C4-2B (cell line): ENCODE results near the gene PHF12.

ENCODE experiments used
- H3K27ac ChIP-seq: fragments of 450-650 bp; 2 replicates; pipeline ENCODE4 v1.5.1; 2017
- CTCF ChIP-seq: fragments of 450-650 bp; conservative IDR thresholded peaks from 2 replicates; pipeline ENCODE4 v1.5.1; 2017; ENCODE audit warnings: mild to moderate bottlenecking
- ZFX ChIP-seq: fragments of 450-650 bp; IDR thresholded peaks from 2 replicates; pipeline ENCODE4 v1.6.1; 2017

Gene PHF12

GRCh38 chr17:28861393-28862203 lies 89.7 kb downstream of the PHF12 start:
- H3K27ac ChIP-seq = no peak overlapping the region
- TF ChIP-seq CTCF = no peak
- no peak for TF ChIP-seq ZFX

GRCh38 chr17:28860363-28860808 lies 90.9 kb downstream of the PHF12 start:
- TF ChIP-seq CTCF (no peak), ZFX (no peak)
- no peak overlapping the region for H3K27ac ChIP-seq

- TF ChIP-seq CTCF (no peak), ZFX (no peak)
- no peak overlapping the region for H3K27ac ChIP-seq
Observed at GRCh38 chr17:28858801-28859355, 92.4 kb downstream of the PHF12 start.

GRCh38 chr17:28857905-28858800 lies 93.2 kb downstream of the PHF12 start:
- H3K27ac ChIP-seq = no peak overlapping the region
- TF ChIP-seq ZFX (no peak), CTCF (no peak)

- TF ChIP-seq CTCF (no peak), ZFX (no peak)
- H3K27ac ChIP-seq = no peak overlapping the region
Observed at GRCh38 chr17:28856028-28856574, 95.2 kb downstream of the PHF12 start.

- TF ChIP-seq CTCF (no peak), ZFX (no peak)
- peak overlapping the region; percentile 78 for H3K27ac ChIP-seq
Observed at GRCh38 chr17:28855336-28855679, 96.0 kb downstream of the PHF12 start.
